GM21360 (cell line): ENCODE measurements around the gene GALNT10.
A peak's percentile ranks its signal among the peaks of the same experiment; 100 is the strongest.
"Not testable (repeated sequence)": the region's sequence is repeated elsewhere in the genome, so short reads cannot be mapped to it uniquely, and the experiment has no call there.

Experiments used
- ATAC-seq: cut with Tn5 transposase; IDR thresholded peaks from one replicate; pipeline ENCODE4 v1.9.1; 2021; ENCODE audit warnings: mild to moderate bottlenecking, moderate library complexity; ENCODE audit not compliant: unreplicated experiment

The GALNT10 gene

DNA sequence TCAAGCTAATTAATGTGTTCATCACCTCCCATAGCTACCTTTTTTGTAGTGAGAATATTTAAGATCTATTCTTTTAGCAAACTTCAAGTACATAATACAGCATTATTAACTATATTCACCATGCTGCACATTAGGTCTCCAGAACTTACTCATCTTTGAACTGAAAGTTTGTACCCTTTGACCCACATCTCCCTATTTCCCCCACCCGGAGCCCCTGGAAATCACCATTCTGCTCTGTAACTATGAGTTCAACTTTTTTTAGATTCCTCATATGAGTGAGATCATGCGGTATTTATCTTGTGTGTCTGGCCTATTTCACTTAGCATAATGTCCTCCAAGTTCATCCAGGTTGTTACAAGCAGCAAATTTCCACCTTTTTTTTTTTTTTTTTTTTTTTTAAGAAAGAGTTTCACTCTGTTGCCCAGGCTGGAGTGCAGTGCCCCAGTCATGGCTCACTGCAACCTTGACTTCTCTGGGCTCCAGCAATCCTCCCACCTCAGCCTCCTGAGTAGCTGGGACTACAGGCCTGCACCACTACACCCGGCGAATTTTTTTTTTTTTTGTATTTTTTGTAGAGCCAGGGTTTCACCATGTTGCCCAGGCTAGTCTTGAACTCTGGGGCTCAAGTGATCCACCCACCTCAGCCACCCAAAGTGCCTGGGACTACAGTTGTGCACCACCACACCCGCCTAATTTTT is 154.9 kb downstream of the GALNT10 start:
- peak; percentile 83 for ATAC-seq

- ATAC-seq: no peak
Observed at GRCh38 chr5:154346427-154346826, 155.9 kb downstream of the GALNT10 start.

- no peak for ATAC-seq
Observed at GRCh38 chr5:154349626-154350264, 159.2 kb downstream of the GALNT10 start.

DNA sequence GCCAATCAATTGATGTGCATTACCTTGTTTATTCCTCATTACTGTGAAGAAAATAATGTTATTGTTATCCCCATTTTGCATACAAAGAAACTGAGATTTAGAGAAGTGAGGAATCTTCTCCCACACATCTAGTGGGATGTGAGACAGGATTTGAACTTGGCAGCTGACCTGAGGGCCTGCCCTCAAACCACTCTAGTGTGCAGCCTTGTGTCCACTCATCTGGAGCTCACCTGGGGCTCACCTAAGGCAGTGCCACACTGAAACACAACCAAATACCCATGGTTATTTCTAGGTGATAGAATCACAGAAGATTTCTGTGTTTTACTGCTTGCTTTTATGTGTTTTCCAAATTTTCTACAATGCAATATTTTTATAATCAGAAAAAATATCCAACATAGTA is 160.6 kb downstream of the GALNT10 start:
- no peak for ATAC-seq

- no peak for ATAC-seq
Observed at GRCh38 chr5:154351566-154351965, 161.0 kb downstream of the GALNT10 start.

DNA sequence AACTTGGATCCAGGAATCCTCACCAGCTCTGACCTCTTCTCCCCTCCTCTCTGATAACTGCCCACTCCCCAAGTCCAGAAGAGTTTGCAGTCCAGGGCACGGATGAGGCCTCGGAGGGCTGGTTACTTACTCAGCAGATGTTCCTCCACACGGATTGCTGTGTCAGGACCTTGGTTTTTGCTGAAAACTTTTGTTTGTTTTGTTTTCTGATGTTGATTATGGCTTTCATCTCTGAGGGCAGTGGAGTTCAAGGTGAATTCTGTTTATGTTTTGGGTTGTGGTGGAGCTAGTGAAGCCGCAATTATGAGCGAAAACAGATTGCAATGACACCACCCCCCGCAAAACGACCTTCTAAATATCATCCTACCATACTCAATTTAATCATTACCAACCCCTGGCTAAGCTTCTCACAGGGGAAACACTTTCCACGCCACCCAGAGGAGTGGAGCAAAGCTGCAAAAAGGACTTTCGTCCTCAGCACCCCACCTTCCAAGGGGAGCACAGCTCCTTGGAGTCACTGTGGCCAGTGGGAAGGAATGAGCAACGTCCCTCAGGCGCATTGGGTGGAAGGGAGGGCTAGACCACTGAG is 162.5 kb downstream of the GALNT10 start:
- no peak for ATAC-seq

GRCh38 chr5:154355129-154355611 is 164.6 kb downstream of the GALNT10 start:
- ATAC-seq: no peak

DNA sequence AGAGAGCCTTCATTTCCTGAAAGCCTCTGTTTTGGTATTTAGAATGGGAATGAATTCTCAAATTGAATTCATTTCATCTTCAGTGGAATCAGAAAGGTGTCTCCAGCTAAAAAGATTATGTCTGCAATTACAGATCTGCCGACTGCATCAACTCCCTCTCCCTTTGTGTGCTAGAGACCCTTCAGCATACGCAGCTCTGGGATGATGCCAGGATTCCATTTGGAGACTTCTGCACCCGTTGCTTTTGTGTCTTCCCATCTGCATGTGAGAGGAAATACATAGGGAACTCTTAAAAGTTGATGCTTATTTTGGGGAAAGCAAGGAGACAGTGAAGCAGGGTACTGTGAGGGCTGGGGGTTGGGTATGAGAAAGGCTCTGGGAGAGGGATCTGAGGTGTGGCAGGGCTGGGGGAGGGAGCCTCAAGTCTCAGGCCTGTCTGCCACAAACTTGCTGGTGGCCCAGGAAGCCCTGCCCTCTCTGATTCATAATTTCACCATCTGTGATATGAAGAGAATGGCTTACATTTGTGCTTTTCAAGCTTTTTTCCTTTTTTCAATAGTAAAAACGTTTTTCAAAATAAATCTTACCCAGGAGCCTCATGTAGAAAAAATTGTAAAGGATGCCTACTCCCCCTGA is 165.6 kb downstream of the GALNT10 start:
- ATAC-seq: no peak

DNA sequence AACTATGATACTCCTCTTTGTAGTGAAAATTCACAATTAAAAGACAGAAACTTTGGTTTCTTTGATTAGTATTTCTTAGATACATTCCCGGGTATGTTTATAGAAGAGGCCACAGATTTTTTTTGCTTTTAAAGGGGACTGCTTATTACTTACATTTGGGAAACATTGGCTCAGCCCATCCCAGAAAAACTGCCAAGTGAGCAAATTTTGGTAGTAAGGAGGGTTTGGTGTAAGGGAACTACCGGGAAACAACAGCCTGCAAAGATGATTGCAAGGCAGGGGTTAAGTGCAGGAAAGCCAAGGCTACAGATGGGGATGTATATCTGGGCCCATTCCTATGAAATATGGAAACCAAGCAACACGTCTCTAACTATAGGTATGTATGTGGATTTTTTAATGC is 166.4 kb downstream of the GALNT10 start:
- no peak for ATAC-seq

GRCh38 chr5:154358516-154359220 is 168.1 kb downstream of the GALNT10 start:
- no peak for ATAC-seq

DNA sequence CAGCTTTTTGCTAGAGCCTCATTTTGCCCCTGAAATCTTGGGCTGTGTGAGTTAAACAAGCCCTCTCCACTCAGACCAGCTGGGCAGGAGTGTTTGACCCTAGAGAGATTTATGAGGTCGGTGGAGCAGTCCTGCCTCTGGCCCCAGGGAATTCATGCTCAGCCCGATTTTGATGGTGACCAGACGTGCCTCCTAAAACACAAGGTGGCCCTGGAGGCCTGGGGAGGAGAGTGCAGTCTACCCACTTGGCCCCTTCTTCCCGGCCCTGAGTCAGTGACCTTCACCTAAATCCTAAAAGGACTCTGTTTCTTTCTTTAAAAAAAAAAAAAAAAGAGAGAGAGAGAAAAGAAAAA is 168.7 kb downstream of the GALNT10 start:
- no peak for ATAC-seq

GRCh38 chr5:154360241-154360640 is 169.7 kb downstream of the GALNT10 start:
- not testable (repeated sequence) for ATAC-seq

GRCh38 chr5:154363411-154363810 is 172.9 kb downstream of the GALNT10 start:
- ATAC-seq: no peak

GRCh38 chr5:154364771-154365170 is 174.2 kb downstream of the GALNT10 start:
- no peak for ATAC-seq

DNA sequence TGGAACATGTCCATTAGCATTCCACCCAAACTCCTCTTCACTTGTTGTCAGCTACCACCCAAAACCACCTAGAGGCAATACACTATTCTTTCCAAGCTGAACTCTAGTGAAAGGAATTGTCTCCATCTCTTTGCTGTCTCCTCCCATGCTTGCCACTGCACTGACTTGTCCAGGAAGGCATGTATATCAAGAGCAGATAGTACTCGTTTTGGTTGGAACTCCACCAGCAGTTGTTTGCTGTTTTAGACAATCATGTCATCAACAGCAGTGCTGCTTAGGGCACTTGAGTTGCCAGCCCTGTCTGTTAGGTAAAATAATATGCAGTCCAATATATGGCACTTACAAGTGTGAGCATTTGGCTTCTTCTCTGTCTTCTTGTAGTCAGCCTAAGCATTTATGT is 175.3 kb downstream of the GALNT10 start:
- ATAC-seq: no peak

DNA sequence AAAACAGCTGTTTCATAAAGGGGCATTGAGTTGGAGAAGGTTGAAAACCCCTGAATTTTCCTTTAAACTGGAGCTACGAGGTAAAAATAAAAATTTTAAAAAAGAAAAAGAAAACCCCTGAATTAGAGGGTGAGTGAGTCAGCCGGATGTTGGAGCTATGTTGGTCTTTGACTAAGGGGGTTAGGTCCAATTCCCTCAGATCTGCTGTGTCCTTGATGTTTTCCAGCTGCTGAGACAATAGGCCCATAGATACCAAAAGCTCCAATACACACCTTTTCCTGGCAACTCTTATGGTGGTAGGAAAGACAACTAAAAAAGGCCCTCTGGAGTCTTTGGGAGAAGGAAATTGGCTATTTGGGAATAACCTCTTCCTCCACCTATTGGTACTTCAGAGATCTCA is 175.8 kb downstream of the GALNT10 start:
- no peak for ATAC-seq

DNA sequence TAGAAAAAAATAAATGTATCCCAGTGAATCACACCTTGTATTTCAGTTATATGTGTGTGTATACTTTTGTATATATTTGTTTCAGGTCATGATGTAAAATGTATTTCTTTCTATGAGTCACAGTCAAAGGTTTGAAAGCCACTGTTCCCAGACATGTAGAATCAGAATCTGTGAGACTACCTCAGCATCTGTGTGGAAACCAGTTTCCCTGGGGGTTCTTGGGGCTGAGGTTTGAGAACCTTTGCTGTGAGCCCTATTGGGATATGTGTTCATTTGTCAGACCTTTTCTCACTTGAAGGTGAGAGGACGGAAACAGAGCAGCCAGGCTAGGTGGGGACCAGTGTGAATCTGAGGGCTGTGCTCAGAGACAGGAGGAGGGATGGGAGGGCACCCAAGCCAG is 176.6 kb downstream of the GALNT10 start:
- no peak for ATAC-seq

DNA sequence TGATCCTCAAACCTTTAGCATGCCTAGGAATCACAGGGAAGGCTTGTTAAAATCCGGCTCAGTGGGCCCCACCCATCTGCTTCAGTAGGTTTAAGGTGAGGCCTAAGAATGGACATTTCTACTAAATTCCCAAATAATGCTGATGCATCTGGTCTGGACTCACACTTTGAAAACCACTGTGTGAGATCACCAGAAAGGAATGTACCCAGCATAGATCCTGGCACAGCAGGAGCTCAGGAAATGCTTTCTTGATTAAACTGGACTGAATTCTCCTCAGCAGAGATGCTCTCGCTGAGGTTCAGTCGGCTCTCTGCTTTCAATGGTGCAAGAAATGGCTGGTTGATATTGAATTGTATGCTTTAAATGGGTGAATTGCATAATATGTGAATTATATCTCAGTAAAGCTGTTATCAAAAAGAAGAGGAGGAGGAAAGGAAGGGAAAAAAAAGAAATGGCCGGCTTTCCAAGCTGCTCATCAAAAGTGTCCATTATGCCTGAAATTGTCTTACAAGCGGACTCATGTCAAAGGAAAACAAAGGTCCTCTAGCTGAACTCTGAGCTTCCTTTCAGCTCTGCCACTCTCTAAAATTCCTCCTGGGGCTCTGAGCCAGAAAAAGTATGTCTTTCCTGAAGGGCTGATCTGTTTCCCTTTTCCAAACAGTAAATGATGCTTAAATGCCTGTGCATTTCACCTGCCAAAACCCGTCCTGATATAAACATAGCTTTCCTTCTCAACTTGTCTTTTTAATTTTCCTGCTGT is 177.7 kb downstream of the GALNT10 start:
- no peak for ATAC-seq

DNA sequence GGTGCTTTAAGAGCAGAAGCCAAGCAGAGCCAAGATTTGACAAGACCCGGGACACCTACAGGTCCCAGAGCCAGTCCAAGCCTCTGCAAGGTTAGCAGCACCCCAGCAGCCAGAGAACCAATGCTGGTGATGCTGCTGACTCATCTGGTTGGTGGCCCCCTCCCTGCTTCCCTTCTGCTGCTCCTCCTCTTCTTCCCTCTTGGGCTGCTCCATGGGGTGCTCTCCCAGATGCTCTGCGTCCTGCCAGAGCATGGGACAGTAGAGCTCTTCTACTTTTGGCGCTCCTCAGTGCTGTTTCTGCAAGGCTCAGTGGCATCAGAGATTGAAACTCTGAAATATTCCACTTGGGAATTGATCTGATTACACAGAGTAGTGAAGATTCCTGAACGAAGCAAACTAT is 179.1 kb downstream of the GALNT10 start:
- no peak for ATAC-seq

- ATAC-seq: no peak
Observed at GRCh38 chr5:154370119-154370518, 179.6 kb downstream of the GALNT10 start.
